KG1 (cell line): Measurements from ENCODE around the gene PSTPIP1.

Source experiments
- DNase-seq: peaks from one replicate; lab custom pipeline; 2025; lab: John Stamatoyannopoulos, UW

The PSTPIP1 gene

DNA sequence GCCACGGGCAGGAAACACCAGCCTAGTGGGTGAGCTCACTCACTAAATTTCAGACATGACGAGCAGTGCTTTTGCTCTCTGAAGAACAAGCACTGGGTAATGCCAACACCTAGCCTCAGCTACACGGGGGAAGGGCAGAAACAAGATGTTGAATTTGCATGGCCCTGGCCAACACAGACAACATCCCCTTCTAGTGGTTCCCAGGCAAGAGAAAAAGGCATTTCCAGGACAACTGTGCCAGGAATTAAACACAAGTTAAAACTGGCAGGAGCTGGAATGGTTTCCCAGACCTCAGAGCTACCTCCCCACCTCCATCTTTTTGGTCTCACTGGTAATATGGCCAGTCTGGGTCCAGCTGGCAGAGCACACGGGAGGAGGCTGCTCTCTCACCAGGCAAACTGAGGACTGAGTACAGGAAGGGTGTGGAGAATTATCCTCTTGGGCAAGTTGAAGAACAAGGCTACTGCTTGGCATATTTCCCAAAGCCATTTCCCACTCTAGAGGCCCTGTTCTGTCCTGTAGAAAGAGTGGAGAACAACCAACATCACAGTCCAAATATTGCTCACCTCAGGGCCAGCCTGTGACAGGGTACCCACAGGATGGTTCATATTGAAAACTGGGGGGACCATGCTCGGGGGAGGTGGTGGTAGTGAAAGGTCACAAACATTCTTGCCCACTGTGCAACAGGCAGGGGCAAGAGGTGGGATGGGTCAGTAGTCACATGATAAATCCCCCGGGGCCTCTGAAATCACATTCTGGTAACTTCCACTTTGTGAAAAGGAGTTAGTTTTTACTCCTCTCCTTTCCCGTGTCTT is 49.5 kb downstream of the PSTPIP1 start:
- DNase-seq: no peak

DNA sequence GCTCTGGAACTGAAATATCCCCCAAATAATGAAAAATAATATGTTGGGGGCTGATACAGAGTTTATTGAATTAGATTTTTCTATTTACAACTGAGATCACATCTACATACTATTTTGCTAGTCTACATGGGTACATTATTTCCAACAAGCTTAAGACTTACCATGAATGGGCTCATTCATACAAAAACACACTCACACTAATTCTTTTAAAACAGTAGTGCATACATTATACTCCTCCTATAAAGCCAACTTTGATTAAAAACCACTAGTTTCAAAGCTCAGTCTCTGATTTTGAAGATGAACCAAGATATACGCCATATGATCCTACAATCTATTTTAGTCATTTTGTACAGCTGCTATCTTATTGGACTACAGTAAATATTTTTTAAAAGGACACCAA is 51.1 kb downstream of the PSTPIP1 start:
- DNase-seq: no peak

DNA sequence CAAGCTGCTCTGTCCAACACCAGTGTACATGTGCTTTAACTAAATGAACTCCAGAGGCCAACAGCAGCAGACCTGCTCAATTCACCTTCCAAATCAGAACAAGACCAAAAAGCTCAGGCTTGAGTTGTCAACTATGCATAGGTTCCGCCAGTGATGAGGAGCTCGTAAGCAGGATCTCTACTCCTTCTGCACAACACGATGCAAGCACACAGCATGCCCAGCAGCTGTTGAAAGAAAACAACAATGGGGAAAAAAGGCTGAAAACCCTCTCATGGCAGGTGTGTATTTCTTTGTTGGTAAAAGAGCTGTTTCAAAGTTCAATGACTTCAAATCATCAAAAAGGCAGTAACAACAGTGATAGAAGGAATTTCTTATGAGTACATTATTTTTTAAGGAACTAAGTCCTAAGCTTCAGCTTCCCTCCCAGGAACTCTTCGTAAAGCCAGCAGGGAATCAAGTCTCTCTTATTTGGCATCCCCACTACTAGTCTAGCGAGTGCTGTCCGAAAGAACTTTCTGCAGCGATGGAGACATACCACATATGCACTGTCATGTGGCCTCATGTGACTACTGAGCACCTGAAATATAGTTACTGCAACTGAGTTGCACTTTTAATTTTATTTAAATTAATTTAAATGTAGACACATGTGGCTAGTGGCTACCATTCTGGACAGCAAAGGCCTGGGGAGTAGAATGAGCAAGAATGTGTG is 51.9 kb downstream of the PSTPIP1 start:
- no peak for DNase-seq

DNA sequence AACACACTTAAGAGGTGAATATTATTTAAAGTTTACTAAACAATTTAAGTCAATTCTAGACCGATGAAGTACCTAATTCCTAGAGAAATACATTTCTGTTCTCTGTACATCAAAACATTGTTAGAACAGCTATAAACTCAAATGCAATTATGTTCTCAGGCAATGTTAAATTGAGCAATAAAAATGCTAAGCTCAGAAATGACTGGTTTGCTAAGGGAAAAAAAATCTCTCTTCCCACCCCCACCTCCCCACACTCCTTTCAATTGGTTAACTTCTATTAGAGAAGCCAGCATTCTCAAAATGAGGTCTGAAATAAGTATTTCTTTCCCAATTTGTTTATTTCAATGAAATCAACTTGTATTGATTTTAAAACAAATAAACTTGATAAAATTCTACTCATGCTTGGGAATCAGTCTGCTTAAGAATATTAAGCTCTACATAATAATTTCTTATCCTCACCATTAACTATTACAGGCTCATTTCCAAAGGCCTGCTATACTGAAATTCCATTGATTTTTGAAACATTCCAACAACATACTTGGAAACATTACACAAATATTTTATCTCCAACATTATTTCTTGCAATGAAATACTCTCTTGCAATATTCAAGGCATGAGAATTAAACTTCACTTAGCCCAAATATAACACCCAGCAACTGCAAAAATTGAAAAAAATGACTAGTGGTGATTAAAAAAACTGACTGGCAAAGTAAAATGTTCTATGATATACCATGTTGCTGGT is 53.4 kb downstream of the PSTPIP1 start:
- no peak for DNase-seq

- DNase-seq: no peak
Measured at GRCh38 chr15:77052556-77052955, 57.6 kb downstream of the PSTPIP1 start.

GRCh38 chr15:77053709-77054108 is 58.8 kb downstream of the PSTPIP1 start:
- no peak for DNase-seq

GRCh38 chr15:77057072-77057471 is 62.1 kb downstream of the PSTPIP1 start:
- DNase-seq: no peak

DNA sequence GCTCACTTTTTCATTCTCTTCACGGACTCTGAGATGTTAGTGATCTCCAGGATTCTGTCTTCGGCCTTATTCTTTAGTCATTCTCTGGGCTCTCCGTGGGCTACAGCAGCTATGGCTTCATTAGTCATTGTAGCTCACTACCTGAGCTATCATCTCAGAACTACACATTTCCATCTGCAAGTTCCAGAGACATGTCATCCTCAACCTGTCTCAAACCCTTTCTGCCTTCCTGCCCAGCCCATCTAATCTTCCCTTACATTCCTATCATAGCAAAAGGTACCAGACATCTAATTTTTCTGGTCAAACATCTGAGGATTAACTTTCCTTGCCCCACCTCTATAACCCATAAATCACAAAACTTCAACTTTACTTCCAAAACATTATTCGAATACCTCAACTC is 62.8 kb downstream of the PSTPIP1 start:
- DNase-seq: no peak

DNA sequence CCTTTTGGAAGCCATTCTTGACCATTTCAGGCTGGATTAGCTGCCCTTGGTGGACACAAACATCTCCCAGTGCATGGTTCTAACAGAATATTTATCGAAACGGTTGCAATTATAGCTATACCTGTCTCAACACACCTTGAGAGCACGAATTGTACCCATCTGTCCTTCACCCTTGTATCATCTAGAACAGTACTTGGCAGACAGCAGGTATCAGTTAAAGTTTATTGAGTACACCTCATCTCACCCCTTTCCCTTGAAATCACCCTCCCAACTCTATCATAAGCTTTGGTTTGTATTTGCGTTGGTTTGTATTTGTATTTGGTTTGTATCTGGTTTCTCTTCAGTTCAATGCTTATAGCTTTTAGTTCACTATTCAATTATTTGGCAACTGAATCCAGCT is 63.5 kb downstream of the PSTPIP1 start:
- no peak for DNase-seq

GRCh38 chr15:77059786-77060361 is 64.9 kb downstream of the PSTPIP1 start:
- DNase-seq: no peak

DNA sequence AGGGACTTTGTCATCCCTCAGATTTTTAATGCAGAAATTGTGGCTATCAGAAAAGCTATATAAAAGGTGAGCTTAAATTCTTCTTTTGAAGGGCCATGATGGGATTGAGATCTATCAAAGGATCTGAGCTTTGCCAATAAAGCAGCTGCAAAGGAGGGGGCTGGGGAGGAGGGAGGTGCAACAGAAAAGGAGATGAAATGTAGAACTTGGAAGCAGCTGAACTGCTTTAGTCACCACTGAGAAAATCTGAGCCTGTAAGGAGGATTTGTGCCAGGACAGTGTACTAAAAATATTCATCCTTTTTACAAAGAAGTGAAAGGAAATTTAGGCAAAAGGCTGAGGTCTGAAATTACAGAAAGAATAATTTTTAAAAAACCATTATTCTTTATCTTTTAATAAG is 65.6 kb downstream of the PSTPIP1 start:
- DNase-seq: no peak

- DNase-seq: no peak
Measured at GRCh38 chr15:77063249-77063648, 68.3 kb downstream of the PSTPIP1 start.

DNA sequence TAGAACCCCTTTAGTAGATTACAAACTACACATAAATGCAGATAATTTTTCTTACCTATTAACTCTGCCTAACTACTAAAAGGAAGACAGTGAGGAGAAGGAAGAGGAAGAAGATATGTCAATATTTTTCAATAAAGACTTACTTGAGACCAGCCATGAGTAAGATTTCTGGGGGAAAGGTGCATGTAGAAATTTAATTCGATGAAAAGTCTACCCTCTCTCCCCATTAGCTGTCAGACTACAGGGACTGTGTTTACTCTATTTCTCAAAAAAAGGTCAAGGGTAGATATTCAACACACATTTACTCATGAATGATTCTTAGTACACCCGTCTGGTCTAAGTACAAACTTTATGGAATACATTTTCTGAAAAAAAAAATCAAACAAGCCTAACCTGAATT is 69.1 kb downstream of the PSTPIP1 start:
- no peak for DNase-seq

- no peak for DNase-seq
Measured at GRCh38 chr15:77064539-77065308, 69.8 kb downstream of the PSTPIP1 start.

GRCh38 chr15:77066971-77067690 is 72.2 kb downstream of the PSTPIP1 start:
- DNase-seq: no peak

DNA sequence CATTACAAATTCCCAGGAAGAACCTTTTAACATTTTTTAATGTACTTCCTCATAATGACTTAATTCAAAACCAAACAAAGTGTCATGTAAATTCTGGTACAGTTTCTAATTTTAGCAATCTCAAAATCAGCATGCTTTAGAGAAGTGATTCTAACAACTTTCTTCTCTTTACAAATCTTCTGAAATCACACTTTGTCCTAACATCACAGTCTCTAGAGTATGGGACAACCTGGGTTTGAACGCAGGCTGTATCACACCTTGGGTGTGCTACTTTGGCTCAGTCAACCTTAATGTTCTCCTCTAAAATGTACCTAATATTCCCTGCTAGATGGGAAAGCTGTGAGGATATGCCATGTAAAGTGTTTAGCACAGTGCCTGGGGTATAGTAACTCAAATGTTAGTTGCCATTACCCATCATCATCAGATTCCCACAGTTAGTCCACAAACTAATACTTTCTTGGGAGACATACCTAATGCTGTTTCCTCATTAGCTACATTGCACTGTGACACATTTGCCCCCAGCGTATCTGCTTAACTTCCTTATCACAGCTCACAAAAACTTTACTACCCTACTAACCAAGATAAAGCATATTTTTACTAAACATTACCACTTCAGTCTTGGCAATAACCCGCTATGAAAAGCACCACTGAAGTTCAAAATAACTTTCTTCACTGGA is 72.9 kb downstream of the PSTPIP1 start:
- DNase-seq: no peak

GRCh38 chr15:77068633-77069032 is 73.7 kb downstream of the PSTPIP1 start:
- no peak for DNase-seq

DNA sequence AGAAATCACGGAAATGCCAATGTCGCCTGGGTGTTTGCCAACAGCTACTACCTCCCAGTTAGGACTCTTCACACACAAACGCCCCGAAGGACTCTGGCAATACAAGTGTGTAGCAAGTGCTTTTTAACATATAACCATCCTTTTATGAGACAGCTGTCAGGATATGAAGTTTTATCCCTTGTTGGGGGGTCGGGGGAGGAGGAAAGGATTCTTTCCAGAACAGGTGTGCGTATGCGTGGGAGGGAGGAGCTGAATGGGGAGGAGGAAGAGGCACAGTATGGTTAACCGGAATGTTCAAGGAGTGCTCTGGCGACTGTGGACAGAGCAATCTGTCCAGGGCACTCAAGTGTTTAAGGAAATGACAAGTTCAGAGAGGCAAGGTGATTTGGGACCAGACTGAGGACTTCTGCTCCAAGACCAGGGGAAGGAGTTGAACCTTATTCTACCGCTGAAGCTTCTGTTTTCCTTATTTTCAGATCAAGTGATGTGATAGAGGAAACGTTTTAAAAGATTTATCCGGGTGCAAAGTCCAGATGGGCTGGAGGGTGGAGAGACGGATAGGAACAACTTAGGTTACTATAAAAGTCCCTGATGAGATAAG is 74.7 kb downstream of the PSTPIP1 start:
- DNase-seq: no peak

DNA sequence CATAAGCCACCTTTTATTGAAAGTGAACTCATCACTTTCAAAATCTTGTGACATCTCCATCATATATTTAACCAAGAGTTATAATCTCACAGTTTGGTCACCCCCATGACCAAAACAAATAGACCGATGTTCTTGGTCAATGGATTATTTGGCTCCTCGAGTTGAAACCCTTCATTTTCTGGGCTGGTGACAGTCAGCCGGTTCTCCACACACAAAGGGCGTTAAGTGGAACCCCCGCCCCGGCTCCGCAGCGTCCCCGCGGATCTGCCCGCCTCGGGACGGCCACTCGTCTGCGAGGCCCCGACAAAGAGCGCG is 75.2 kb downstream of the PSTPIP1 start:
- no peak for DNase-seq
